Pancreas (tissue), 10 donors: ENCODE measurements around the gene GOLGA8N. TPM values are rescaled to one million over a fixed set of nuclear protein-coding genes. Genes with fewer than 3 reads are reported as not detected.
"Not testable (repeated sequence)": the region's sequence is repeated elsewhere in the genome, so short reads cannot be mapped to it uniquely, and the experiment has no call there.

Experiments
- ATAC-seq, 4 donors: fragments of 200-7000 bp; cut with Tn5 transposase; one replicate each; pipeline versions ENCODE4 v1.8.0 to v1.9.1; 2020; ENCODE audit warnings: mild to moderate bottlenecking in 4 of 4, moderate library complexity in 4 of 4
- DNase-seq, 6 donors: peaks; one replicate each; pipeline ENCODE4 v3.0.0-alpha.2; 2020
- FAIRE-seq: peaks from 2 replicates; lab custom pipeline; 2012; peaks lifted over from hg19 to GRCh38; lab: Jason Lieb, UNC
- H3K27ac ChIP-seq, 4 donors: fragments of 200-600 bp; sonication (generic); 1 replicate in 3 of 4; 2 replicates in 1 of 4; pipeline versions ENCODE4 v1.5.0 to v1.8.0; 2020
- H3K27me3 ChIP-seq, 4 donors: fragments of 200-600 bp; one replicate each; pipeline ENCODE4 v1.8.0; 2021
- H3K36me3 ChIP-seq, 3 donors: fragments of 200-600 bp; sonication (generic) in 1 of 3; one replicate each; pipeline versions ENCODE4 v1.5.0 to v1.8.0; 2020 to 2021
- H3K4me1 ChIP-seq, 3 donors: fragments of 200-600 bp; one replicate each; pipeline ENCODE4 v1.8.0; 2021
- H3K4me3 ChIP-seq, 4 donors: fragments of 200-600 bp; sonication (generic) in 2 of 4; one replicate each; pipeline versions ENCODE4 v1.5.0 to v1.8.0; 2020 to 2021
- H3K9me3 ChIP-seq, 4 donors: fragments of 200-600 bp; one replicate each; pipeline ENCODE4 v1.8.0; 2021
- WGBS, 2 donors: extraction: QIAGEN DNeasy Blood & Tissue Kit; methylation state at CpG; one replicate each; pipeline ENCODE4 v1.1.7; 2013; 5-methylcytosine and 5-hydroxymethylcytosine counted together
- intact Hi-C, 3 donors: fragments of 100-400 bp; cut with DNase I; formaldehyde crosslinking; loops; one replicate each; pipeline versions ENCODE4 v1.11.1 to v1.14.2; 2022
- polyA plus RNA-seq, 2 donors: library from polyadenylated mRNA; stranded (reverse); fragments of 200-250 nt; gene quantifications; one replicate each; pipeline ENCODE4 v1.2.3, GENCODE V29; 2013
- total RNA-seq, 6 donors: library from RNA; stranded (reverse); fragmentation: NEBNext Ultra II Directional in 4 of 6; extraction: Animal tissue kit (Norgen Biotek cat#: 25700) in 4 of 6; gene quantifications; one replicate each; pipeline versions ENCODE4 v1.2.1 to v1.2.4, GENCODE V29; 2021 to 2023
- donor health status: healthy with polysubstance abuse.
- donor health status: DM: no; HTN: no; CAD: no; lungs with moderate emphysema.
- donor health status: DM: no; HTN: no; CAD: no.
- donor health status: control.
- donor health status: control.
- donor health status: Bipolar disorder and iron deficiency.
- donor health status: DM: yes; HTN: yes; CAD: no.
- donor health status: DM: no; HTN: no; CAD: no.
- donor health status: DM: no; HTN: no; CAD: no.
- donor health status: DM: yes; HTN: yes; CAD: no.

GOLGA8N gene
- 10 to 100 TPM; 15.9 to 31.1 (median 21.4) TPM for total RNA-seq
- polyA plus RNA-seq: 10 to 100 TPM; 18.0 to 18.6 TPM

DNA sequence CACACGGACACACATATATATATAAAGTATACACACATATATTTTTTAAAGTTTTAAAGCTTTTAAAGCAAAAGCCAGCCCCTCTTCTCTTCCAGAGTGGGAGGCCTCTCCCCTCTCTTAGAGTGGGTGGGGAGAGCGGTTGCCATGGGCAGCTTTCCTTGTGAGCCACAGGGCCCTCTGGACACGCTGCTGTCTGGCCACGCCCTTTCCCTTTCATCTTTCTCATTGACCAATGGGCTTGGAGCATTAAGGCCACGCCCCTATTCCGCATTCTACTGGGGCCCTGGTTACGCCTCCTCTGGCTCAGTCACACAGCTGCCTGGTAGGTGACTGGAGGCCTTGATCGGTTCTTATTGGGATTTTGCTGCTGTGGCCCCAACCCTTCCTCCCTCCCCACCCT is at the start of gene GOLGA8N:
Gene GOLGA8N, plus strand, starts transcription at position 306 of the 400 bp plus-strand sequence.
- H3K4me3 ChIP-seq, H3K4me1 ChIP-seq, H3K36me3 ChIP-seq, H3K27me3 ChIP-seq, H3K9me3 ChIP-seq, H3K27ac ChIP-seq, ATAC-seq, DNase-seq, intact Hi-C loops, FAIRE-seq: not testable (repeated sequence)
- WGBS, 2 donors: 91% methylated on average over 4 to 6 of the region's 8 CpGs

DNA sequence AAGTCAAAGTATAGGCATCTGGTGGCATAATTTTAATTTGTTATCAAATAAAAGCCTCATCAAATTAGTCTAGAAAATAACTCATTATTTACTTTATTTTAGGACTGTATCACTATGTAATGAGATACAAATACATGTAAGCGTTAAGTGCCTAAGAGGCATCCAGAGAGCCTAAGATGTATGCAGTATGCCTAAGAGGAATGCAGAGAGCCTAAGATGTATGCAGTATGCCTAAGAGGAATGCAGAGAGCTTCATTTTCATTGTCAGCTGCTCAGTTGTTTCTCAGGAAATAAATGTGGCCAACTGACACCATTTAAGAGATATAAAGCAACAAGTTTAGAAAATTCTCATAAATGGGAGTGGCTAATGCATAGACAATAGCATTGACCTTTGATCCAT is 49.8 kb upstream of the GOLGA8N start:
- H3K27me3 ChIP-seq, FAIRE-seq, H3K9me3 ChIP-seq, intact Hi-C loops, ATAC-seq, H3K4me3 ChIP-seq, H3K36me3 ChIP-seq, H3K4me1 ChIP-seq, H3K27ac ChIP-seq, DNase-seq: not testable (repeated sequence)
- no CpG with 5 or more reads among the region's 1 CpG for WGBS, 2 donors

DNA sequence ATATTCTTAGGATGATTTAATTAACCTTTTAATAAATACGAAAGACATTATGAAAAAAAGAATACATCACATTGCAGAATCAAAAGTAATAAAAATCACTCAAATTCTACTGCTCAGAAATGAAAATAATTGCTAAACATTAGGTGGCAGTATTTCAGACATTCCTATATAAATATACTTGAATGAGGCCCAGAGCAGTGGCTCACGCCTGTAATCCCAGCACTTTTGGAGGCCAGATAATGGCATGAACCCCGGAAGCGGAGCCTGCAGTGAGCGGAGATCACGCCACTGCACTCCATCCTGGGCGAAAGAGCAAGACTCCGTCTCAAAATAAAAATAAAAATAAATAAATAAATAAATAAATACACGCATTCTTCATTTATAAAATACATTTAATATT is 48.1 kb upstream of the GOLGA8N start:
- ATAC-seq, H3K27me3 ChIP-seq, FAIRE-seq, DNase-seq, H3K27ac ChIP-seq, H3K36me3 ChIP-seq, H3K4me3 ChIP-seq, H3K9me3 ChIP-seq, H3K4me1 ChIP-seq, intact Hi-C loops: not testable (repeated sequence)
- no CpG with 5 or more reads among the region's 9 CpGs for WGBS, 2 donors

DNA sequence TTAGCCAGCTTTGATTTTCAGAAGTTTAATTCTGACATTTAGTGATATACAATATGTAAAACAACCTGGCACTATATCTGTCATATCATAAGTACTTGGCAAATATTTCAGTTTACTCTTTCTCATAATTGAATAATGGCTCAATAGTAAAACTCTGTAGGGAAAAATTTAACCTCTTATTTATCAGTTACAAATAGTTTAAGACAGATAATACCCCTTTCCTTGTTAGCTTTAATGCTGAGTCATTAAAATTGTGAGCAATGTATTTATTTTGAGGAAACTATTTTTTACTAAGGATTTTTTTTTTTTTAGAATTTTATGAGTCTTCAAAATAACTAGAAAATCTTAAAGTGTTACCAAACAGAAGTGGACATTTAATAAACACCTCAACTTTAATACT is 38.7 kb upstream of the GOLGA8N start:
- FAIRE-seq: peak; percentile 43
- DNase-seq, intact Hi-C loops, H3K4me1 ChIP-seq, ATAC-seq, H3K4me3 ChIP-seq, H3K27me3 ChIP-seq, H3K9me3 ChIP-seq, H3K27ac ChIP-seq, H3K36me3 ChIP-seq: not testable (repeated sequence)

DNA sequence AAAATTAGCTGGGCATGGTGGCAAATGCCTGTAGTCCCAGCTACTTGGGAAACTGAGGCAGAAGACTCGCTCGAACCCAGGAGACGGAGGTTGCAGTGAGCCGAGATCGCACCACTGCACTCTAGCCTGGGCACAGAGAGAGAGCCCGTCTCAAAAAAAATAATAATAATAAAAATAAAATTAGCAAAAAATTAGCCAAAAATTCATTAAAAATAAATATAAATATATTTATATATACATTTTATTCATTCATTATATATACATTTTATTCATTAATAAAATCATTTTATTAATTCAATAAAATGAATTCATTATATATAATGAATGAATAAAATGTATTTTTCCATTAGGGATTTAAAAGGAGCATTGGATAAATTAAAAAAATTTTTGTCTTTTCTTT is 31.1 kb upstream of the GOLGA8N start:
- FAIRE-seq, H3K4me1 ChIP-seq, H3K27ac ChIP-seq, H3K36me3 ChIP-seq, H3K27me3 ChIP-seq, intact Hi-C loops, H3K9me3 ChIP-seq, DNase-seq, H3K4me3 ChIP-seq, ATAC-seq: not testable (repeated sequence)
- 88 to 98% methylated on average over 6 of the region's 6 CpGs for WGBS, 2 donors

DNA sequence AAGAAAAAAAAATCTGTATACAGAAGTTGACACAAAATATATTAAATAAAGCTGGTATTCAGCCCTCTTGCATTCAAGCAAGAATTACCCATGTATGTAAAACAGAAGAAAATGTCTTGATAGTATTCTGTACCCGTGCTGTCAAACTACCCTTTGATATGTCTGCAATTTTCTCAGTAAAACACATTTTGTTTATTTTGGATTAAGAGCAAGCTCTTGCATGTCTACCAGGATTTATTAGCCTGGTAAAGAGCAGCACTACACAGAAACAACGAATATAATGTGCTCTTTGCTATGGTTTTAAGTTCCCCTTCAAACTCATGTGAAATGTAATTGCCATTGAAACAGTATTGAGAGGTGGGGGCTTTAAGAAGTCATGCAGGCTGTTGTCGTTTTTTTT is 24.3 kb upstream of the GOLGA8N start:
- H3K36me3 ChIP-seq, H3K9me3 ChIP-seq, H3K4me3 ChIP-seq, H3K4me1 ChIP-seq, H3K27me3 ChIP-seq, DNase-seq, intact Hi-C loops, FAIRE-seq, H3K27ac ChIP-seq: not testable (repeated sequence)
- WGBS, 2 donors: 13 to 26% methylated on average over 1 of the region's 3 CpGs
- peak in 2 of 4 donors; percentile 47 to 48 for ATAC-seq

DNA sequence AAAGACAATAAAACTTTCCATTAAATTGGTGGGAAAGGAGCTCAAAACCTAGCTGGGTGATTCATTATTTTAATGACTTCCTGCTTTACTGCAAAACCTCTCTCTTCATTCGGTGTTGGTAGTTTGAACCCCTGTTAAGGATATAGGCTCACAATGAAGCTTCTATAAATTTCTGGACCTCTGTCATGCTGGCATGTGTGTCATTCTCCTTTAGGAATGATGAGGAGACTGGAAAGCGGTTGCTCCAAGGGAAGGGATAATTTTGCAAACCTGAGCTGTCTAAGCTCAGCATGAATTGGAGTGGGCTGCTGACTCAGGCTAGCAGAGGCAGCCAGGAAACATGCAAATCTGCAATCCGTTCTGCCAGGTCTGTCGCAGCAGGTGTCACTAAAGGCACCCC is 14.8 kb upstream of the GOLGA8N start:
- intact Hi-C loops, FAIRE-seq, H3K36me3 ChIP-seq: not testable (repeated sequence)

DNA sequence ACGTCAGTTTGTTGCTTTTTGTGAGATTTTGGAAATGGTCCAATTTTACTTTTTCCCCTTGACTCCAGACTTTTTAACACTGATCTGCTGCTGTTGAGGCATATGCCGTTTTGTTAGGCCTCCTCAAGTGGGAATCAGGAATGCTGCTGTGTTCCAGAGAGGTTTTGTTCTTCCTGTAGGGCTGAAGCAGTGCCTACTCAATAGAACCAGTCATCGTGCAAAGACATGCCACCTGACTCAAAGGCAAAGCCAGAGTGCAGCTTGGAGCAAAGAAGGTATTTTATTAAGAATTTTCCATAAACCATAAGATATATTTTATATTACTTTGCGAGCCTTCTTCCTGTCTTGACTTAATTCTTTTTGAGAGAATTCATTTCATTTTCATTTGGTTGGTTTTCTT is 7.4 kb upstream of the GOLGA8N start:
- H3K4me1 ChIP-seq, intact Hi-C loops, ATAC-seq, H3K27me3 ChIP-seq, DNase-seq, H3K27ac ChIP-seq, H3K9me3 ChIP-seq, H3K4me3 ChIP-seq, FAIRE-seq, H3K36me3 ChIP-seq: not testable (repeated sequence)
- WGBS, 2 donors: 83 to 96% methylated on average over 2 to 3 of the region's 4 CpGs

More for the DNA sequence above, 14.8 kb upstream of the GOLGA8N start:
- not testable (repeated sequence) for H3K27ac ChIP-seq, H3K27me3 ChIP-seq, DNase-seq, H3K4me1 ChIP-seq, H3K4me3 ChIP-seq, ATAC-seq, H3K9me3 ChIP-seq
- 33 to 71% methylated on average over 1 to 2 of the region's 4 CpGs for WGBS, 2 donors

DNA sequence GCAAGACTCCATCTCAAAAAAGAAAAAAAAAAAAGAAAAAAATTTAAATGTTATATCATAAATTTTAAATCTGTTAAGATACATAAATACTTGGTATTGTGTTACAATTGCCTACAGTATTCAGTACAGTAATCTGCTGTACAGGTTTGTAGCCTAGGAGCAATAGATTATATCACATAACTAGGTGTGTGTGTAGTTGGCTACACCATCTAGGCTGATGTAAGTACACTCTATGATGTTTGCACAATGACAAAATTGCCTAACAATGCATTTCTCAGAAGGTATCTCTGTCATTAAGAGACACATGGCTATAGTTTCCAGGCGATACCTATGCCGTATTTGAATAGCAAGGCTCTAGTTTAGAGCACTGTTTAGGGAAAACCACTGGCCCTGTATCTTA is 16.3 kb downstream of the GOLGA8N start:
- FAIRE-seq, intact Hi-C loops, H3K4me1 ChIP-seq, DNase-seq, H3K27ac ChIP-seq, H3K36me3 ChIP-seq, H3K27me3 ChIP-seq, H3K4me3 ChIP-seq, H3K9me3 ChIP-seq: not testable (repeated sequence)
- WGBS, 2 donors: 56 to 63% methylated on average over 2 of the region's 2 CpGs
- ATAC-seq: peak; percentile 29 to 49 (median 39)
